ENCODE data around the gene GLB1L3. TPM values are rescaled to one million over a fixed set of nuclear protein-coding genes. Genes with fewer than 3 reads are reported as not detected.
A peak's percentile ranks its signal among the peaks of the same experiment; 100 is the strongest.

Gene GLB1L3
- total RNA-seq, 3 donors from 2014 or later (not counting 1 experiment from before 2014, with no cell fraction given) = 0.38 TPM; not detected in 2

DNA sequence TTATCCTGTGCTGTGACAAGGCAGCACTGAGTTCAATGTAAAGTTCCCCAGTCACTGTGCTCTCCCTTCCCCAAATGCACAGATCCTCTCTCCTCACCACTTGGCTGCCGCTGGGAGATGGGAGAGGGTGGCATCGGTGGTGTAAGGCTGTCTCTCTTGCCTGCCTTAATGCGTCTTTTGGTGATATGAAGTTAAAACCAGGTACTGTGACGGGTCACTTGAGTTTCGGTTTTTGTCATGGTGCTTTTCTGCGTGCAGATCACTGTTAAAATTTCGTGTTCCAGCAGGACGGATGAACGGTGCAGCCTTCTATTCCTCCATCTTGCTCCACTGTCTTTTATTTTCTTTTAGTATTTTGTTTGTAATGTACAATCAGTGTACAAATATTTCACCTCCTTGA lies 74.2 kb downstream of the GLB1L3 start:
- intact Hi-C loops (cut with micrococcal nuclease) = no loop called here
- no peak for DNase-seq
- no peaks in the 10 kb centered on the region for H3K9me3 Mint-ChIP-seq
- peaks cover 17% of the 10 kb centered on the region for H3K36me3 Mint-ChIP-seq
- ATAC-seq = no peak
- H3K27me3 Mint-ChIP-seq (ENCODE audit: low read depth in 2 of 2) = peaks cover 0 to 3% of the 10 kb centered on the region in 2 donors
- Histone ChIP-seq H3K4me3 (ENCODE audit: low read length) (no peak overlapping the region), H3K9me3 (ENCODE audit: control insufficient read depth, insufficient read depth, low read length) (no peaks in the 10 kb centered on the region), H3K36me3 (ENCODE audit: control insufficient read depth, insufficient read depth, low read length) (no peaks in the 10 kb centered on the region), H3K4me1 (ENCODE audit: control insufficient read depth, insufficient read depth, low read length) (peaks cover 31% of the 10 kb centered on the region), H3K27ac (ENCODE audit: low read length) (peak overlapping the region; percentile 74), H3K27me3 (ENCODE audit: control insufficient read depth, insufficient read depth, low read length) (no peaks in the 10 kb centered on the region)
- H3K4me3 Mint-ChIP-seq = peak overlapping the region; percentile 5
- H3K4me1 Mint-ChIP-seq = peaks cover 31 to 40% of the 10 kb centered on the region in 2 donors
- H3K27ac Mint-ChIP-seq = peak overlapping the region; percentile 82 to 83
- no peak for TF ChIP-seq CTCF (IDR thresholded peaks at IDR 0.05)
- 92% methylated on average over 8 of the region's 9 CpGs for WGBS (ENCODE audit: insufficient coverage)

DNA sequence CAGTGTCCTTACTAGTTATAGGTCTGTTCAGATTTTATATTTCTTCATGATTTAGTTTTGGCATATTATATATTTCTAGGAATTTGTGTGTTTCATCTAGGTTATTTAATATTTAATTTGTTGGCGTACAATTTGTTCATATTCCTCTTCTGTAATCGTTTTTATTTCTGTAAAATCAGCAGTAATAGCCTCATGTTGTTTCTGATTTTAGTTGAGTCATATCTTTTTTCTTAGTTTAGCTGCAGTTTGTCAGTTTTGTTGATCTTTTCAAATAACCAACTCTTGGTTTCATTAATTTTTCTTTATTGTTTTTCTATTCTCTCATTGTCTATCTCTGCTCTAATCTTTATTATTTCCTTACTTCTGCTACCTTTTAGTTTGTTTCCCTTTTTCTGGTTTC lies 75.9 kb downstream of the GLB1L3 start:
- Histone ChIP-seq H3K9me3 (ENCODE audit: control insufficient read depth, insufficient read depth, low read length) (no peaks in the 10 kb centered on the region), H3K27ac (ENCODE audit: low read length) (no peak overlapping the region), H3K4me3 (ENCODE audit: low read length) (no peak overlapping the region), H3K36me3 (ENCODE audit: control insufficient read depth, insufficient read depth, low read length) (no peaks in the 10 kb centered on the region), H3K4me1 (ENCODE audit: control insufficient read depth, insufficient read depth, low read length) (peaks cover 24% of the 10 kb centered on the region), H3K27me3 (ENCODE audit: control insufficient read depth, insufficient read depth, low read length) (no peaks in the 10 kb centered on the region)
- TF ChIP-seq CTCF (IDR thresholded peaks at IDR 0.05) = no peak
- Mint-ChIP-seq H3K4me1 (peaks cover 27 to 30% of the 10 kb centered on the region in 2 donors), H3K4me3 (no peak overlapping the region), H3K36me3 (peaks cover 17% of the 10 kb centered on the region), H3K9me3 (no peaks in the 10 kb centered on the region), H3K27me3 (ENCODE audit: low read depth in 2 of 2) (peaks cover 0 to 15% of the 10 kb centered on the region in 2 donors), H3K27ac (no peak overlapping the region)
- no peak for ATAC-seq
- no peak for DNase-seq
- no CpG with 5 or more reads among the region's 2 CpGs for WGBS (ENCODE audit: insufficient coverage)
- intact Hi-C loops (cut with micrococcal nuclease) = no loop called here

GRCh38 chr11:134355136-134355535 lies 79.0 kb downstream of the GLB1L3 start:
- no peak overlapping the region for H3K4me3 Mint-ChIP-seq
- no peaks in the 10 kb centered on the region for H3K9me3 Mint-ChIP-seq
- Histone ChIP-seq H3K9me3 (ENCODE audit: control insufficient read depth, insufficient read depth, low read length) (no peaks in the 10 kb centered on the region), H3K4me3 (ENCODE audit: low read length) (no peak overlapping the region), H3K27ac (ENCODE audit: low read length) (no peak overlapping the region), H3K36me3 (ENCODE audit: control insufficient read depth, insufficient read depth, low read length) (no peaks in the 10 kb centered on the region), H3K27me3 (ENCODE audit: control insufficient read depth, insufficient read depth, low read length) (no peaks in the 10 kb centered on the region), H3K4me1 (ENCODE audit: control insufficient read depth, insufficient read depth, low read length) (peaks cover 12% of the 10 kb centered on the region)
- peaks cover 5 to 26% of the 10 kb centered on the region in 2 donors for H3K27me3 Mint-ChIP-seq (ENCODE audit: low read depth in 2 of 2)
- TF ChIP-seq CTCF (IDR thresholded peaks at IDR 0.05) = no peak
- H3K4me1 Mint-ChIP-seq = peaks cover 17 to 18% of the 10 kb centered on the region in 2 donors
- ATAC-seq (no peak), DNase-seq (no peak)
- intact Hi-C loops (cut with micrococcal nuclease) = no loop called here
- no peak overlapping the region for H3K27ac Mint-ChIP-seq
- 33% methylated on average over 1 of the region's 2 CpGs for WGBS (ENCODE audit: insufficient coverage)
- peaks cover 17% of the 10 kb centered on the region for H3K36me3 Mint-ChIP-seq

DNA sequence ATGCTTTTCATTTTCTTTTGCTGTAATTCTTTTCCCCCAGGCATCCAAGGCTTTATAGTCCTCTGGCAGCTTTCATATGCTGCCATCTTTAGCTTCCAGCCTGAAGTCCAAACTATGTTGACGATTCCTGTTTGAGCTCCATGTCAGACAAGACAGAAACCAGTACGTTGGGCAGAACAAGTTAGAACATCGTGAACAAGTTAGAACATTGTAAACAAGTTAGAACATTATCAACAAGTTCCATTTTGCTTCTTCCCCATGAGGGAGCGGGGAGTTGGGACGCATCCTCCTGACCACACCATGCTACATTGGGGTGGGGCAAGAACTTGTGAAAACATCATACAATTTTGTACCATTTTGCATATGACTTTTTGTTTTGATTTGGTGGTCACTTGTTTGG lies 79.5 kb downstream of the GLB1L3 start:
- TF ChIP-seq CTCF (IDR thresholded peaks at IDR 0.05) = no peak
- no peak overlapping the region for H3K4me3 ChIP-seq (ENCODE audit: low read length)
- H3K9me3 ChIP-seq (ENCODE audit: control insufficient read depth, insufficient read depth, low read length) = no peaks in the 10 kb centered on the region
- ATAC-seq = no peak
- H3K36me3 ChIP-seq (ENCODE audit: control insufficient read depth, insufficient read depth, low read length) = no peaks in the 10 kb centered on the region
- H3K27me3 Mint-ChIP-seq (ENCODE audit: low read depth in 2 of 2) = peaks cover 6 to 27% of the 10 kb centered on the region in 2 donors
- no peak overlapping the region for H3K4me3 Mint-ChIP-seq
- DNase-seq = no peak
- intact Hi-C loops (cut with micrococcal nuclease) = no loop called here
- no peaks in the 10 kb centered on the region for H3K9me3 Mint-ChIP-seq
- no peak overlapping the region for H3K27ac ChIP-seq (ENCODE audit: low read length)
- peaks cover 15 to 17% of the 10 kb centered on the region in 2 donors for H3K4me1 Mint-ChIP-seq
- H3K36me3 Mint-ChIP-seq = peaks cover 17% of the 10 kb centered on the region
- peaks cover 12% of the 10 kb centered on the region for H3K4me1 ChIP-seq (ENCODE audit: control insufficient read depth, insufficient read depth, low read length)
- H3K27ac Mint-ChIP-seq = no peak overlapping the region
- H3K27me3 ChIP-seq (ENCODE audit: control insufficient read depth, insufficient read depth, low read length) = no peaks in the 10 kb centered on the region
- 98% methylated on average over 3 of the region's 5 CpGs for WGBS (ENCODE audit: insufficient coverage)
